ENCODE data around the gene WDR59.

GRCh38 chr16:74829637-74830036, 155.3 kb downstream of the WDR59 start:
- TF ChIP-seq FOXA1 (IDR thresholded peaks at IDR 0.05) (no peak), NFRKB (IDR thresholded peaks at IDR 0.05) (no peak), TARDBP (IDR thresholded peaks at IDR 0.05) (no peak), ZNF384 (IDR thresholded peaks at IDR 0.05) (no peak), HDGF (IDR thresholded peaks at IDR 0.05; ENCODE audit: borderline replicate concordance) (no peak), BHLHE40 (IDR thresholded peaks at IDR 0.05; ENCODE audit: borderline replicate concordance) (no peak), ARNT (IDR thresholded peaks at IDR 0.05) (no peak), SP1 (IDR thresholded peaks at IDR 0.05) (no peak), ELF4 (IDR thresholded peaks at IDR 0.05) (no peak), PKNOX1 (IDR thresholded peaks at IDR 0.05) (no peak), FOXK2 (IDR thresholded peaks at IDR 0.05) (no peak), SUZ12 (IDR thresholded peaks at IDR 0.05) (no peak)
